GM21576 (cell line): ENCODE measurements around the gene CPT1A.

ENCODE experiments used
- ATAC-seq: cut with Tn5 transposase; IDR thresholded peaks from one replicate; pipeline ENCODE4 v1.9.1; 2021; ENCODE audit warnings: mild to moderate bottlenecking, moderate library complexity; ENCODE audit not compliant: unreplicated experiment

Gene CPT1A

DNA sequence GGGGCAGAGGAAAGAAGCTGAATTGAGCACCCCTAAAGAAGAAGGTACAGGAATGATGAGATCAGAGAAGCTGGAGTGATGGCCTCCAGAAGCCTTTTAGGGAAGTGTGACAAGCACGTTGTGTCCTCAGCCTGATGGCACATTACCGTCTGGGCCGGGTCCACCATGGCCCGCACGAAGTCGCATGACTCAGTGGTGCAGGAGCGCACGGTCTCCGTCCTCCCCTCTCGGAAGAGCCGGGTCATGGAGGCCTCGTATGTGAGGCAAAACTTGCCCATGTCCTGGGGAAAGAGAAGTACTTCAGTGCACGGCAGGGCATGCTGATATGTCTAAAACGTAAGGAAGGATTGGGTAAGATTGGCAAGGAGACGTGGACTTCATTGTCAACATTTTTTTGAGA lies 79.2 kb downstream of the CPT1A start:
- no peak for ATAC-seq

DNA sequence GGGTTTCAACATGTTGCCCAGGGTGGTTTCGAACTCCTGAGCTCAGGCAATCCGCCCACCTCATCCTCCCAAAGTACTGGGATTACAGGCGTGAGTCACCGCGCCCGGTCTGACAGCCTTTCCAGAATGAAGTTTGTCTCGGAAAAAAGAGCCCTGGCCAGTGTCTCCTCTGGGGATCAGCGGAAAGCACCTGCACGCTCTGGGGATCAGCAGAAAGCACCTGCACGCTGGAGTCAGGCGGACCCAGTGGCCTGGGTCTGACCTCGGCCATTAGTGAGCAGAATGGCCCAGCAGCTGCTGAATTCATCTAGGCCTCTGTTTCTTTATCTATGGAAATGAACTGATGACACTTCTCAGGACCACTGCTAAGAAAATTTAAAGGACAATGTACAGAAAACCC lies 79.9 kb downstream of the CPT1A start:
- ATAC-seq: no peak

DNA sequence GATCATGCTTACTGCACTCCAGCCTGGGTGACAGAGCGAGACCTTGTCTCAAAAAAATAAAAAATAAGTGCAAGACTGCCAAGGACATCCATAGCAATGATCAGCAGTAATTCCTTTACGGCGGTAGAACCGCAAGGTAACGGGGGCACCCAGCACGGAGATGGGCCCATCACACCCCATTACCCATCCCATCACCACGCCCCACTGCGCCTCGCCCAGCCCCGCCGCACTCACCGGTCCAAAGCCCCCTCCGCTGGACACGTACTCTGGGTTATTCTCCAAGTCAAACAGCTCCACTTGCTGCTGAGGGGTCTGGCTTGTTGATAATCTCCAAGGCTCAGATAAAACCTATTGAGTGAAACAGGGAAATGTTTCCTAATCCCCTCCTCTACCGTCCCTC lies 81.7 kb downstream of the CPT1A start:
- no peak for ATAC-seq

DNA sequence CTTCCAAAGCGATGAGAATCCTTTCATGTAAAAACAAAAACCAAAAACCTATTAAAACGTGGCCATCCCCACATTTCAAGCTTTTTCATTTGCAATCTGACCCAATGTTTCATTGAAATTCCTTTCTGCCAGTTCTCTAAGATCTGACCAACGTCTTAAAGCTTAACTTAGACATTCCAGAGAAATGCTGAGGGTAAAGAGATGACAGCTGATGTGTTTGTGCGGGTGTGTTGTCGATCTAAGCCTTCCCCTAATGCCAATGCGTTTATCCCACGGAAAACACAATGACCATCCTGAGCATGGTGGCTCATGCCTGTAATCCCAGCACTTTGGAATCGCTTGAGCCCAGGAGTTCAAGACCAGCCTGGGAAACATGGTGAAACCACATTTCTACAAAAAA lies 84.0 kb downstream of the CPT1A start:
- no peak for ATAC-seq

DNA sequence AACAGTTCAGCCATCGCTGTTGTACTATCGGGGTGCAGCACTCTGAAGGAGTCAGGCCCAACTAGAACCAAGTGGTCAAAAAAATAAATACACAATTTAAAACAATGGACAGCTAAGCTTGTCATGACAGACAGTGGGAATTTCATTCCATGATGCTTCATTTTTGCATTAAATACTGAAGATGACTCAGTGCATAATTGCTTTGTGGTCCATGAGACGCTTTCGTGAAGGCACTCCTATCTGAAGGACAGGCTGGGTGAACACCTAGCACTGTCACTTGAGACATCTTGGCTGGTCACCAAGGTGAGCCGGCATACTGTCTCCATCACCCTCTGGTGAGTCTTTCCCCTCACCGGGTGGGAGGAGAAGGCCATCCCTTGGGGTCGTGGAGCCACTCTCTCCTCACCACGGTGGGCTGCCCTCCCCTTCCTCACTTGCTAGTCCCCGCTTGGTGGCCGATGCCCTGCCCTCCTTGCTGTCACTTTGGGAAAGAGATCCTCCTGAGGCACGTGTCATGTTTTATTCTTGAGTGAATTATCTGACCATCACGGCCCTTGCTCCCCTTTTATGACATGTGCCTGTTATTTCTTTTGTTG lies 85.4 kb downstream of the CPT1A start:
- no peak for ATAC-seq

DNA sequence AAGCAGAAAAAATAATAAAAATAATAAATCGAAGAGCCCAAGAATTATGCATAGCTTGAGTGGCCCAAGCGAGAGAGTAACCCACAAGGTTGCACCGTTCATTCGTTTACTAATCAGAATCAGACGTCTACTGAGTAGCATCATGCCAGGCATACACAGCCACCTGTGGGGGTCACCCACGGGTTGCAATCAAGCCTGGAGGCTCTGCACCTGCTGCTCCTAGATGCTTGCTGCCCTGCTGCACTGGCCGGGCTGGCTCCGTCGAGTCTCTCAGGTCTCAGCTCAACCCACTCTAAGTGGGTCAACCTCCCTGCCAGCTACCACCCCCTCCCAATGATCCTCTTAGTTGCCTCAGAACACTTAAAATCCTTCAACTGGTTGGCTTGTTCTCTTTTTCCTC lies 88.4 kb downstream of the CPT1A start:
- ATAC-seq: no peak

DNA sequence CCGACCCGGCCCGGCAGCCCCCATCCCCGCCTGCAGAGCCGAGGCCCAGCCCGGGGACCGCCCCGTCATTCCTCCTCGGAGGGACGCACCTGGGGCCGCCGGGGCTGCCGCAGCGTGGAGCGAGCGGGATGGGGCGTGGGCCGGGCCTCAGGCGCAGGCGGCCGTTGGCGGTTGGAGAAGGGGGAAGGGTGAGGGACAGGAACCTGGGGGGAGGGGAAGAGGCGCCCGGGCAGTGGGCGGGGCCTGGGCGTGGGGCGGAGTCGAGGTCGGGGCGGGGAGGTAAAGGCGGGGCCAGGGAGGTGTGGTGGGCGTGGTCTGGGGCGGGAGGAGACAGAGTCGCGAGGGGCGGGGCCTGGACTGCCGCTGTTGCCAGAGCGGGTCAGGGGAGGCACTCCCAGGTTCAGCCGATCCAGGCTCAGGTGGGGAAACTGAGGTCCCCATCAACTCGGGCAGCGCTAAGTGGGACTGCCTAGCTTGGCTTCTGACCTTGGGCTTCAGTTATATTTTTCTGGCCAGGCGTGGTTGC lies 90.3 kb downstream of the CPT1A start, which contains the start of gene TESMIN:
TESMIN (minus strand) TSS at position 190 of the 526 bp plus-strand sequence. CDS start 860 bp downstream, outside the sequence.
- no peak for ATAC-seq

DNA sequence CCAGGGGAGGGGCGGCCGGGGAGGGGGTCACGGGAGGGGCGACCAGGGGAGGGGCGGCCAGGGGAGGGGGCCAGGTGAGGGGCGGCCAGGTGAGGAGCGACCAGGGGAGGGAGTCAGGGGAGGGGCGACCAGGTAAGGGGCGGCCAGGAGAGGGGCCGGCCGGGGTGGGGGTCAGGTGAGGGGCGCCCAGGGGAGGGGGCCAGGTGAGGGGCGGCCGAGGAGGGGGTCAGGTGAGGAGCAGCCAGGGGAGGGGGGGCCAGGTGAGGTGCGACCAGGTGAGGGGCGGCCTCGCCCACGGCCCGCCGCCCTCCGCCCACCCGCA lies 90.8 kb downstream of the CPT1A start:
- ATAC-seq: no peak

DNA sequence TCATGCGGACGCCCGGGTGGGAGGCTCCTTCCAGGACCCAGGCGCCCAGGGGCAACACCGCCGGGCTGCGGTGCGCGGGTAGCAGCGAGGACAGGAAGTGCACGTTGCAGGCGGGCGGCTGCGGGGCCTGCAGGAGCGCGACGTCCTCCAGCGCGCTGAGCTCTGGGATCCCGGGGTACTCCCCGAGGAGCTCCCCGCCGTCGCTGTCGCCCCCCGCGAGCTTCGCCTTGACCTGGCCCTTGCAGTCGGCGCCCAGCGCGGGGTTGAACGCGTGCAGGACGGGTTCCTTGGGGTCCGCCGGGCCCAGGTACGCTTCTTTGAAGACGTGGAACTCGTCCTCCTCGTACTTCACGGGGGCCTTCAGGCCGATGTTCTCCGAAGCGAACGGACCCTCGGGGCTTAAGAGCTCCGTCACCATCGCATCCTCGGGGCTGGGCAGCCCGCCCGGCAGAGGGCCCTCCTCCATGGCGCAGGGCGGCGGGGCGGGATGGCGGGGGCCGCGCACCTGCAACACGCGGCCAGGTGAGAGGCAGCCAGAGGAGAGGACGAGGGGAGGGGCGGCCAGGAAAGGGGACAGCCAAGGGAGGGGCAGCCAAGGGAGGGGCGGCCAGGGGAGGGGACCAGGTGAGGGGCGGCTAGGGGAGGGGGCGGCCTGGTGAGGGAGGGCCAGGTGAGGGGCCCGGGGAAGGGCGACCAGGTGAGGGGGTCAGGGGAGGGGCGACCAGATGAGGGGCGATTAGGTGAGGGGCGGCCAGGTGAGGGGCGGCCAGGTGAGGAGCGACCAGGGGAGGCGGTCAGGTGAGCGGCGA lies 91.3 kb downstream of the CPT1A start:
- ATAC-seq: no peak

DNA sequence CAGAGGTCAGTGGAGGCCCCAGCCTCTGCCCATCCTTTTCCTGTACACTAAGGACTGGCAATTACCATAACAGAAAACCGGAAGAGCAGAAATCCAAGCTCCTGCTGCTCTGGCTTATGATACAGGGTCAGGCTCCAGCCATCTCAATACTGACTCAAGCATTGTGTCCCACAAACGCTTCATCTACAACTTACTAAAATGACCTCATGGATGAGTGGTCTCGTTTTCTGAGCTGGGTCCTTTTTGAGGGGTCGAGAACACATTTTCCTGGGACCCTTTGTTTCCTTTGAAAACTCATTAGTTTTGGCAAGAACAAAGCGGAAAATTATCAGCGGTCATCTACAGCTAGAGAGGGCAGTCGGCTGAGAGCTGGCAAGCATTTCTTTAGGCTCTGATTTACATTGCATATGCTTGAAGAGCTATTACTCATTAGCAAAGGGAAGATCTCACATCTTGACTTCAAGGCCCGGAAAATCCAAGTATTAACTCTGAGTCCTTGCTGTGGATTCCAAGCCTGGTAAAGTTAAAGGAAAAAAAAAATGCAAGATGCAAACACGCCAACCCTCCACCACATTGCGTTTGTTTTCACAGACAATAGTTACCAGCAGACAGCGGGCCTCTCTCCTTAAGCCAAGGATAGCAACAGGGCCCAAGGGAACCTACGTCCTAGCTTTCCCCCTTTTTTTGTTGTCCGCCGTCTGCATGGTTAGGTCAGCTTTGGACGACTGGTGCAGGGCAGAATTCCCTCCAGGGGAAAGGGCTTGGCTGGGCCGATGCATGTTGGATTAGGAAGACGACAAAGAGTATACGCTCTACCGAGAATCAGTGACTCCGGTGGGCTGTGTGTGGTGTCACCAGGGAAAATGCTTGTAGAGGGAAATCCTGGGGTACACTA lies 92.2 kb downstream of the CPT1A start:
- no peak for ATAC-seq

DNA sequence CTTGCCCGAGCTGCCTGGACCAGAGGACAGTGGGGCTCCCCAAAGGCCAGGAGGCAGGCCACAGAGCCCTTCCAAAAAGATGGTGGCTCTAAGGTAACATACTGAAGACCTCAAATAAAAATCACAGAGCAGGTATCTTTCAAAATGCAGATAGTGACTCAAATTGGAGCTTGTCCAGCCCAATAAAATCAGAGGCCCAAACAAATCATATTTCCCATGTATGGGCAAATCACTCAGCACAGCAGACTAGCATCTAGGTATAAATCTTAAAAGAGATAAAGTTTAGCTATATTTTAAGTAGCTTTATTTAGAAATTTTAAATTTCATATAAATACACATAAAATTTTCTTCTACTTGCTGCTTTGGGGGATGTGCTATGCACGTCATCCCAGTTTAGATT lies 93.7 kb downstream of the CPT1A start:
- no peak for ATAC-seq

DNA sequence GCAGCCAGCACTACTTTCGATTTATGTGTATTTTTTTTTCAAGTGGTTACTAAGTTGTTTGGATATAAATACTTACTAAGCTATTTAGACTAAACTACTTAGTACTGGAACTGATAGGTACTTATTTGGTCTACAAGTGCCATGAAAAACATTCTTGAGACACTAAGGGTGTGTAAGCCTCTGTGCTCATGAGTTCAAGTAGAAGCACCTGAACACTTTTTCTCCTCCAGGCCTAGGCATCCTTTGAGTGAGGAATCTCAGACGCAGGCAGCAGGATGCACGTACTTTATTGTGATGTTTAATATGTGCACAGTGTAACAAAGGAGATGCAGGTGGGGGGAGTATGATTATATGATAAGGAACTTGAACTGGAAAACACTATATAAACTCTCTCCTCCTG lies 98.2 kb downstream of the CPT1A start:
- ATAC-seq: no peak

DNA sequence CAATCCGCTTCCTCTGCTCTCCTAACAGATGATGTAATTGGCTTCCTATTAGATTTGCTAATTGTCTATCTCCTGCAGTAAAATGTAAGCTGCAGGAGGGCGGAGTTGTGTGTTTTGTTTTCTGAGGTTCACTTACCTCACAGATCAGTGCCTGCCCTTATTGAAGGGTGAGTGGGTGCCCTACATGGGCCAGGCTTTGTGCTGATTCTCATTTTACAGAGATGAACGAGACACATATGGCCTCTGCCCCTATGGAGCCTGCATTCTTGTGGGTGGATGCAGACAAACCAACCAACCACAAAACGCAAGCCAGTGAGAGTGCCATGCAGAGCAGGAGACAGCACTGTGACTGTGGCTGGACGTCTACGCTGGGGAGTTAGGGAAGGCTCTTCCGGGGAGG lies 100.3 kb downstream of the CPT1A start:
- no peak for ATAC-seq

DNA sequence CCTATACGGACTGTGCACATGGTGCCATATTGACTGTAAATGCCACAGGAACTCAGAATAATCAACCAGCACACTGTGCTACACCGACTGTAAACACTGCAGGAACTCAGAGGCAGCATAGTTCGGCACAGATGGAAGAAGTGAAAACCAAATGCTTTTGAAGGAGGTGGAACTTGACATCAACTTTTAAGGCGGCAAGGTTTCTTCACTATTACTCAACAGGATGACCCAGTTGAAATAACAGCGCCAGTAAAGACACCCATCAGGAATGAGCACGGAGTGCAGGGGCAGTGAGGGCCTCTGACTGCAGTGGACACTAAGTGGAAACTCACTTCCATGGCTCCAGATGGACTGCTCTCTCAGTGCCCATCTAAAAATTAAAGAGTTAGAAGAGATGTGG lies 106.1 kb downstream of the CPT1A start:
- no peak for ATAC-seq

DNA sequence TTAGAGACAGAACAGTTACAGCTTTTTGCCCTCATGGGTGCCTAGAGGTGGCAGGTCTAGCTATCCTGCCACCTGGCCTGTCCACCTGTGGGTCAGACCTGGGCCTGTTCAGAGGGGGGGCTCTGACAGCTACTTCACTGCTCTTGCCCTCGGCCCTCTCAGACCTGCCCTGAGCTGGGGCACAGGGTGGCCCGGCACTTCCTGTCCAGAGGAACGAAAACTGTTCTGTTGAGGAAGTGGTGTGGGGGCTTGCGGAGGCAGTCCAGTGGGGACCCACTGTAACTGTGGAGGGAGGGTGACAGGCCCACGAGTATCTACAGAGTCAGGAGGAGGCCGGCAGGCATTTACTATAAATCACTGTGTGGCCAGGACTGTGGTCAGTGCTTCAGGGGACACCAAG lies 106.6 kb downstream of the CPT1A start:
- no peak for ATAC-seq

DNA sequence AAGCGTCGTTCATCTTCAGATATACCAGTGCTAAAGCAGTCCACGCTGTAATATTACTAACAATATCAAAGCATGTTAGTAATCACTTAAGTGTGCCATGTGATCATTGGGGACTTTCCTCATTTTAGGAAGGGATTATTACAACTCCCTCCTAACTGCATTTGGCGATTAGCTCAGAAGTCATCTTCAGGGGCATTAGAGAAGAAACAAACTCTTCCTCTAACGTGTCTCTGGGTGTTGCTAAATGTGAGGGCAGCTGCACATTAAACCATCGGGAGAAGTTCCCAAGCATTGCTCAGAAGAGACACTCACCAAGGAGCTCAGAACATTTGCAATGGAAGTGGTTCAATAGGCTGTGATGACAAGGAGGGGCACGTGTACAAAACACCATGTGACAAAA lies 107.6 kb downstream of the CPT1A start:
- no peak for ATAC-seq

DNA sequence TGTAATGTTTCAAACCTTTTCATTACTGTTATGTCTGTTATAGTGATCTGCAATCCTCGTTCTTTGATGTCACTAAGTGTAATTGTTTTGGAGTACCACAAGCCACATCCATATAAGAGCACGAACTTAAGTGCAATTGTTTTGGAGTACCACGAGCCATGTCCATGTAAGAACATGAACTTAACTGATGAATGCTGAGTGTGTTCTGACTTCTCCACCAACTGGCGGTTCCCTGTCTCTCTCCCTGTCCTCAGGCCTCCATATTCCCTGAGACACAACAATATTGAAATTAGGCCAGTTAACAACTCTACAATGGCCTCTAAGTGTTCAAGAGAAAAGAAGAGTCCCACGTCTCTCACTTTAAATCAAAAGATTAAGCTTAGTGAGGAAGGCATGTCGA lies 113.9 kb downstream of the CPT1A start:
- no peak for ATAC-seq

DNA sequence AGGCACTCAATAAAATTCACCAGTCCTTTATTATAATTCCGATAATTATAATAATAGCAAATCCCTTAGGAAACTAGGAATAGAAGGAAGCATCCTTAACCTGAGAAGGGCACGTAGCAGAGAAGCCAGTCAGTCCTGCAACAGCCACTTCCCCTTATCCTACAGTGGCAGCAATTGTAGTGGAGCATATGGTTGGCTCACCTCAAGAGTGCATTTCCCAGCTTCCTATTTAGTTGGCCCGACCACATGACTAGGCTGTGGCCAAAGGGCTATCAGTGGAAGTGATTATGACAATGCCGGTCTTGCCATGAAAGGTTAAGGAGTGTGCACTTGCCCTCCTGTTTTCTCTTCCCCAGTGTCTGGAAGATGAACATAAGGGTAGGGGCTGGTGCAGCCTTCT lies 117.4 kb downstream of the CPT1A start:
- ATAC-seq: no peak

DNA sequence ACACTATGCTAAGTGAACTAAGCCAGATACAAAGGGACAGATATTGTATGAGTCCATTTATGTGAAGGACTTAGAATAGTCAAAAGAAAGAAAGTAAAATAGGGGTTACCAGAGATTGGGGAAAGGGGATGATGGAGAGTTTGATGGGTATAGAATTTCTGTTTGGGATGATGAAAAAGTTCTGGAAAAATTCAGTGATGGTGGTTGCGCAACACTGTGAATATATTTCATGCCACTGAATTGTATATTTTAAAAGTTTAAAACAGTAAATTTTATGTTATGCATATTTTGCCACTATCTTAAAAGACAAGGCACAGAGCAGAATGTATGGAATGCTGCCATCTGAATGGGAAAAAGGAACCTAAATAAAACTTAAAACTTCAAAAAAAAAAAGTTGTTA lies 119.6 kb downstream of the CPT1A start:
- ATAC-seq: no peak

DNA sequence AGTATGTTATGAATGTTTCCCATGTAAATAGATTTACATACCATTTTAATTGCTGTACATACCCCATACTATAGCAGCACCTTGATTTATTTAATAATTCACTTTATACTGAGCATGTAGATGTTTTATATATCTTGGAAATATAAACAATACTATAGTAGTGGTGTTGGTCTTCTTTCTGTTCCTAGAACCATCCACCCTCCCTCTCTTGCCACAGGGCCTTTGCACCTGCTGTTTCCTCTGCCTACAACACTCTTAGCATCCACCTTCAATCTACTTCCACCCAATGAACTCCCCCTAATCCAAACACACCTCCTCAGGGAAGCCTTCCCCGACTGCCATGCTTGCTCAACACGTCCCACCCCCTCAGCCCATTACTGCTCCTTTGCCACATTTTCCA lies 120.6 kb downstream of the CPT1A start:
- no peak for ATAC-seq

DNA sequence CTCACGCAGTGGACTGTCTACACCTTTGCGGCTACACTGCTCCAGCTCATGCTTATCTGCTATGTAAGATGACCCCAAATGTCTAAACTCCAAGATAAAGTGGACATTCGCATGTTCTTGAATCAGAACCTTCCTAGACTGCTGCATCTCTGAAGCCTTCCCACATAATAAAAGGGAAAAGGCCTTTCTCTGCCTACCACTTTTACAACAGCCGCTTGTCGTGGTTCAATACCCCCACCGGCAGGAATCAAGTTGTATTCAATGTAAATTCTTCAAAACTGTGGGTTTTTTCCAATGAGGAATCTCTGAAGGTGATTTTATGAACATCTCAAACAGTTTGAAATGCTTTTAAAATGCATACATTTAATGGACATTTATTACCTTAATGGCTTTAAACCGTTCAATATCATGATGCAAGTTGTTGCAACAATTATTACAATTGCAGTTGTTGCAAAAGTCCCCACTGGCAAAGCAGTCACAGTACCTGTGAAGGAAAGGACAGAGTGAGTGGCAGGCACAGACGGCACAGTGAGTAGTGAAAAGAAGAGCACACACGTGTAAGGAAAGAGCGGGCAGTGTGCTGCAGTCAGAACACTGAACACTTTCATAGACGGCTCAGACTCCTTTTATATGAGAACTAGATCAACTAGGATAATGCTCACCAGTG lies 126.1 kb downstream of the CPT1A start:
- no peak for ATAC-seq
